Measurements from ENCODE around the gene PLXNA2.

PLXNA2 gene

DNA sequence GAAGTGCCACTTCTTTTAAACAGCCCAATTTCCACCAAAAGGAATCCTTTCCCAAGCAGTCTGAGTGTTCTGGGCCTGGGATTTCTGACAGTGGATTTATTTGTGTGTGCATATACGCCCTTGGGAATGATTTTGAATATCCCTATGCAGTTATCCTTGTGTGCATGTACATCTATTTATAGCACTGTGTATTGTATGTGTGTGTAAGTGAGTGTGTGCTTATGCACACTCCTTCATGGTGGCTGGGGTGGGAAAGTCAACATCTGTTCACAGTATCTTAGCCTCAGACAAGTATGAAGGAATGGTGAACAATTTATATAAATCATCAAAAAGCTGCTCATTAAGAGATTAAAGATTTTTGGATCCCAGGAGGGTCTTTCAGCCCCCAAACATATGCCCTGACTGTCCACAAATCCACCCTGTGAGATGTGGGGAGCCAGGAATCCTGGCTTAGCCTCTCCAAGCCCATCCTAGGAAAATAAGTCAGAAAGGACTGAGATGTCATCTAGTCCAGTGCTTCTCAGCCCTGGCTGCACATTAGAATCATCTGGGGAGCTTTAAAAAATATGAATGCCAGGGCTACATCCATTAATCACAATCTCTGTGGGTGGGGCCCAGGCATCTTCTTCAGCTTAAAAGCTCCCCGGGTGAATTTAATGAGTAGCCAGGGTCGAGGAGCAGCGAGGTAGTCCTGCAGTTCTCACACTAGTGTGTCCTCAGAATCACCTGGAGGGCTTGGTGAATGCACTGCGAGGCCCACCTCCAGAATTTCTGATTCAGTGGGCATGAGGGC, 101.4 kb downstream of the PLXNA2 start:
- no peak for DNase-seq (ENCODE audit: low spot score)

DNA sequence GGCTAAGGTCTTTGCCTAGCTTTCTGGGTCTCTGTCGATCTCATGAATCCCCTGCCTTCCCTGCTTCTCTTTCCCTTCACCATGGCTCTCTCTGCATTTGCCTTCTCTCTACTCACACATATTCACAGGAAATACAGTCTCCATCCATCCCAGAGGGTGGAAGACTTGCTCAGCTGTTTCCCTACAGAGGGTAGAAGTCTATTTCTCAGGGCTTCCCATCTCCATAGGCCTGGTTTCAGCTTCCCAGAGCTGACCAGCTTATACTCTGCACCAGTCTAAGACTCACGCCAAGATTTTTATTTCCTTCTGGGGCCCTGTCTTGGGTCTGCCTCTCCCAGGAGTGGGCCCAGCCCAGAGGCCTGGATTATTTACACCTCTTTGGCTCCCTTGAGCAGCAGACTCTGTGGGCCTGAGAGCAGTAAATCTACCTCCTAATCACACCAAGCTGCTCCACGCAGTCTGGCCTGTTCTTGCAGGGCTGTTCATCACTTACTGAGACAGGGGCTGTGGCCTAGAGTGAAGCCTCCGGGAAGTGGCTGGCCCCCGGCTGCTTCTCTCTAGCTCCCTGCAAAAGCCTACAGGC, 102.5 kb downstream of the PLXNA2 start:
- DNase-seq (ENCODE audit: low spot score): no peak

DNA sequence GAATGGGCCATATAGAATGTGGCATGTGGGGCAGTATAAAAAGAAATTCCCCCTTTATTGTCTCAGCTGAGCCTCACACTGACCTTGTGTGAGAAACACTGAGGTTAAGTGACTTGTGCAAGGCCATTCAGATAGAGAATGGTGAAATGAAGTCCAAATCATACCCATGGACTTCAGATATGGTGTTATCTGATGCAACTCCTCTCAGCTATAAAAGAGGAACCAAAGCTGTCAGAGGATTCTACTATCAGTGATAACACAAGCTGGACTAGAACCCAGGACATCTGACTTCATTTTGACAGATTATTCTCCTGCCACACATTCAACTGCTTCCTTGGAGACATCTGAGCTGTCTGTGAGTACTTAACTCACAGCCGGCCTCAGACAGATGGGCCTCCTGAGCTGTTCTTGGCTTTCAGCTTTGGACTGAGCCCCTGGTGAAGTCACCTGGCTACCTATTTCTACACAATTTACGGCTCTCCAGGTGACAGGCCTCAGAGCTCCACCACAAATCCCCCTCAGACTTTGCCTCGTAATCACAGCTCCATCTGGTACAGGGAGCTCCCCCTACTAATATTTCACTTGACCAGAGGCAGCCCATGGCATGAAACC, 104.6 kb downstream of the PLXNA2 start:
- no peak for DNase-seq (ENCODE audit: low spot score)

DNA sequence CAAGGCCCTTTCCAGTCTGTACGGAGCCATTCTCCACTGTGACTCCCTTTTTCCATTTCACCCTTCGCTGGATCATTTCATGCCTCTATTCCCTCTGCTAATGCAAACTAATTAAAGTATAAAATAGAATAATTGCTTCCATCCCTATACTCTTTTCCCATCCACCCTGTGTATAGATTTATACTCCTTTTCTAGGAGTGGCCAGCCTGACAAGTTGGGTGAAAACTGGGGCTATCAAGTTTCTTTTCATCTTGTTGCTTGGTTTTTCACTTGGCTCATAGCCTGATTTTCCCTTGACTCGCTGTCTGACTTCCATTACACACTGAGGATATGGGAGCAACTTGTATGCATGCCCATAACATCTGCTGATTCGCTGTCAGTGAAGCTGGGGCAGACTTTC, 107.0 kb downstream of the PLXNA2 start:
- peak; percentile 3 for DNase-seq (ENCODE audit: low spot score)

DNA sequence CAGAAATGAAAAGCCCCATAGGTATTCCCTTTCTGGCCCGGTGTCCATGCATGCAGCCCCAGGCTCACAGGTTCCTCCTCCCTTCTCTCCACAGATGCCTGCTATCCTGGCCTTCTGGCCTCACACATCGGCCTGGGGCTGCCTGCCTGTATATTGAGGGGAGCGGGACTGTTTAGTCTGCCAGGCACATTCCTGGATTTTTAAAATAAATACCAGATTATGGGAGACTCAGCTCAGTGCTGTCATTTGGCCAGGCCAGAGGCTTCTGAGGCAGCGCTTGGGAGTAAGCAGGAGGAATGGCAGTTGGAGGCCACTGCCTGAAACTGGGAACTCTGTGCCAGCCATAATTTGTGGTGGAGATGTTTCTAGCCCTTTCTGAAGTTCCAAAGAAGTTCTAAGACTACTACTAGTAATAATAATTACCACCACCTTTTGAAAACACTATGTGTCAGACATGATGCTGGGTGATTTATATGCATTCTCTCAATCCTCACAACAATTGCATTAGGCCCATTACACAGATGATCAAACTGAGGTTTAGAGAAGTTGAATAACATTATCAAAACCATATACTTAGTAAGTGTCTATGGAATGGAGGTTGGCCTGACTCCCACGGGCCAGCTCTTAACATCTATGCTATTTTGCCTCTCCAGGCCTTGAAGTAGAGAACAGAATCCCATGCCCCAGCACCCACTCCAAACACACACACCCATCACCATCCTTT, 107.6 kb downstream of the PLXNA2 start:
- no peak for DNase-seq (ENCODE audit: low spot score)

DNA sequence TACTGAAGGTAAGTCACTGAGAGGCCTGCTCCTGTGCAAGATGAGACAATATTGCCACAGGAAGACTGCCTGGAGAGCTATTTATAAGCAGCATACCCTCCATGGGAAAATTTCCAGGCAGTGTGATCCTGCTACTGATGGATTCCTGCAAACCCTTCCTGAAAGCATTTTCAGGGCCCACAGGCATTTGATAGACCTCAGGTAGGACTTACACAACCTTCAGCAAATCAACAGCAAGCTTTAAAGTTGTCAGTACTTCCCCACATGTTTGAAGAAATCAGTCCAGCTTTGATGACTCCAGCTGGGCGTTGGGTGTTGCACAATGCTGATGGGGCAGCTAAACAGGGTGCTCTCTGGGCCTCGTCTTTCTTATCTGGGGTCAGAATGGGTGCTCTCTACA, 108.8 kb downstream of the PLXNA2 start:
- DNase-seq (ENCODE audit: low spot score): no peak

DNA sequence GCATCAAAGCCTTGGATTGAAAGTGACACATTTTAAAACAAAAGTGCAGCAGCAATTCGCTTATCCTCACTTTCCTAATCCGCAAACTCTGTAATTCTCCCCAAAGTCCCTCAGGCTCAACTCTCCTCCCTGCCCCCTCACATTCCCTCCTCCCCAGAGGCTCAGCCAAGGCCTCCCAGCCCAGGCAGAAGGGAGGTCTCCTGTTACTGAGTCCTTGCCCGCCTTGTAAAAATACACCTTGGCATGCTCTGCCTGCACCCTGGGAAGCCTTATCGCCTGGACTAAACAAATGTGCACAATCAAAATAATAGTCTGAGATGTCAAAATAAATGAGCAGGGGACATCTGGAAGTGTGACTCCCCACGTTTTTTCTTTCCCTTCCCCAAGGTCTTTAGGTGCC, 109.7 kb downstream of the PLXNA2 start:
- no peak for DNase-seq (ENCODE audit: low spot score)

DNA sequence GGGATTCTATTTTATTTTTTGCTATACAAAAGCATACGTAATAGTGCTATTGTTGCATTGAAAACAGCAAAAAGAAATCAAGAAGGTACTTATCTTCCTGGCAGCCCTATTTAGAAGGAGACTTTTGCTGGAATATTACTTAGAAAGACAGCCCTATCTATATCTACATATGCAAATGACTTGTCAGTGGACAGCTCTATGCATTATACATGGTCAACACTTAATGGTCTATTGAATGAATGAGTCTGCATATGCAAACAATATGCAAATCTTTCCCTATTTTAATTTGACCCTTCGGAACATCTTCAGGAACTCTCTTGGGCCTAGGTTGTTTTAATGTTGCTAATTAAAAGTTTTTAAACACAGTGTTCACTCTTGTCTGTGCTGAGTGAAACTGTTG, 110.8 kb downstream of the PLXNA2 start:
- no peak for DNase-seq (ENCODE audit: low spot score)

DNA sequence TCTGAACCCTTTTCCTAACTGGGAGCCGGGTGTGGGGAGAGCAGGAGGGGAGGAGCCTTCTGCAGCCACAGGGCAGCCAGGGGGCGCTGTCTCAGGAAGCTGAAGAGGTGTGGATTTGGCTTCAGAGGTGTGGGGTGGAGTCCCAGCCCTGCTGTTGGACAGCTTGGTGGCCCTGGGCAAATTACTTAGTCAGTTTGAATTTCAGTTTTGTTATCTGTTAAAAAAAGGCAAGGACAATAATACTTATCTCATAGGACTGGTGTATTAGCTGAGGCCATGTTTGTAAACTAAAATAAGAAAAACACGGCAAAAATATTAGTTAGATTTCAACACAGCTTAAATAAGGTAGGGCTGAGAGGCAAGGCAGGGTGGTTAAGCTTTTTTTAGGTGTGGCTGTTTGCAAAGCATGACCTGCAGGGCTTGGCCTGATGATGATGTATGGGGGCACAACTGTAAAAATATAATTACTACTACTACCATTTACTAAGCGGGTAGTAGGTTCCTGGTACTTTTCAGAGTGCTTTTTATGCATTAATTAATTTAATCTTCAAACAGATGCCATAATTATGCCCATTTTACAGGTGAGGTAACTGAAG, 111.8 kb downstream of the PLXNA2 start:
- peak; percentile 52 for DNase-seq (ENCODE audit: low spot score)

DNA sequence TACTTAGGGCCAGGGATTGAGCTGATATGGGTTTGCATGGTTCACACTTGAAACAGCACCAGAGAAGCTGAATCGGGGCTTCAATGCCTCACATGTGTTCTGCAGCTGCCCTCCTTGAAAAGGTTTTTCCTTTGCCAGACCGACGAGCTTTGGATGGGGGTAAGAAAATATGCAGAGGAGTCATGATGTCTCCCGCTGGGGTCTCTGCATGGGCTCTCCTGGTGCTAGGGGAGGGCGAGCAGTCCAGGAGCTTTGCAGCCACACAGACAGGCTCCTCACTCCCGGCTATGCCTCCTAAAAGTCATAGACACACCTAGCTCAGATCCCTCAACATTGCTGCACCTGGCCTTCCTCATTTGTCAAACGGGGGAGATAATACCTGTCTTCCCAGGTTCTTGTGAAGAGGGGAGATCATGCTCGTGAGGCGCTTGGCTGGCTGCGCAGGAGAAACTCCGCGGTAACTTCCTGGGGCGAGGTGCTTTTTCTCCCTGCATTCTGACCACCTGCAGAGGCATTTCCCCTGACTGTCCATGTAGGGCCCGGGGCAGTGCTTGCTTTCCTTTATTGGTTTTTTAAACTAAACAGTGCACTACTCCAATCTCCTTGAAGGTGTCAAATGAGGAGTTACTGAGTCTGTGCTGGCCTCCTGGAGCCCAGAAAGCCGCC, 112.4 kb downstream of the PLXNA2 start:
- no peak for DNase-seq (ENCODE audit: low spot score)

DNA sequence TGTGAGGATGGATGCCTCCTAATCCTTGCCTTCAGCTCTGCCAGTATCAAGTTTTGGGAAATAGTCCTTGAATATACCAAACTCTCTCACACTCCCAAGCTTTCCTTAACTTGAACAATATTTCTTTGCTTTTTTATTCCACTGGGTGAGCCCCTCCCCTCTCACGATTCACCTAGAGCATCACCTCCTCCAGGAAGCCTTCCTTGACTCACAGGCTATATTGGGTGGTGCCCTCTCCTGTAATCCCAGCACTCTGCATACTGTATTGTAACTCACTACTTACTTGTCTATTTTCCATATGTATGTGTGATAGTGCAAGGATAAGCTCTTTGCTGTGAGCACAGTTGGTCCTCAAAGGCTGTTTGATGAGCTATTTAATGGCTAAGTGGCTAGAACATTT, 114.7 kb downstream of the PLXNA2 start:
- no peak for DNase-seq (ENCODE audit: low spot score)

DNA sequence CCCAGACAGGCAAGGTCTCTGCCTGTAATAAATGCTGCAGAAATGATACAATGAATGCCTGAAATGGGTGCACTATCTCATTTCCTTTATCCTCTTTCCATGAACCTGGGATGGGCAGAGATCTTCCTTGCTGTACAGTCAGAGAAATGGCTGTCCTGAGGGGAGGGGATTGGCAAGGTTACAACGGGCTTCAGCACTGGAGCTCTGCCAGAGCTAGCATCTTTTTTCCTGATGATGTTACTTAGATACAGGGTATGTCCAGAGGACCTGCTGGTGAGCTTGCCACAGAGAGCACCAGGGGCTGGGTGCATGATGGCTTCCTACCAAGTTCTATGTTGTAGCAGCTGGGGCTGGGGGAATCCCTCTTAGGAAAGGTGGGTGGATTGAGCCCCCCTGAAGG, 115.1 kb downstream of the PLXNA2 start:
- DNase-seq (ENCODE audit: low spot score): no peak

DNA sequence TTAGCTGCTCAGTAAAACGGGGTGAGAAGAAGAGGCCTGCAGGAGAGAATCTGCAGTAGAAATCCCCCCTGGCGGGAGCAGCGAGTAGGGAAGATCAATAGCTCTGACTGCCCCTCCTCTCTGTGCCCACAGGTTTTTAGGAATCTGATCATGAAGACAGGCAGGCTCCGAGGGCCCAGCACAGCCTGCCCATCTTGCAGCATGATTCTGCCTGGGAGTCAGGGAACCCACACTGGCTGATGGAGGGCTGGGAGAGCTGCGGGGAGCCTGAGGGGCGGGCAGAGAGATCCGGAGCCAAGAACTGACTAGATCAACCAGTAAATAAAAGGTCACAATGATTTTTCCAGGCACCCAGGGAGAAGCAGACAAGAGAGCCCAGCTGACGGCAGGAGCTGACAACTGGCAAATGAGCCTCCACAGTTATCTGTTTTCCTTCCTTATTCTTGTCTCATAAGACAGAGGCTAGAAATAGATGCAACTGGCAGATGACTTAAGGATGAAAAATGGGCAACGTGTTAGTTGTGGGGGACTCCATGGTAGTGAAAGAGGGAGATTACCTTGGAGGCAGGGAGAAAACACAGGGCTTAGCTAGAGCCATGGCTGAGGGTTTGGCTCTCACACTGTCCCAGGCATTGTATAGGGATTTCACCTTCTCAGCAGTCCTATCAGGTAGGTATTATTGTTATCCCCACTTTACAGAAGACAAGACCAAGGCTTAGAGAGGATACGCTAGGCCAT, 116.2 kb downstream of the PLXNA2 start:
- DNase-seq (ENCODE audit: low spot score): no peak

DNA sequence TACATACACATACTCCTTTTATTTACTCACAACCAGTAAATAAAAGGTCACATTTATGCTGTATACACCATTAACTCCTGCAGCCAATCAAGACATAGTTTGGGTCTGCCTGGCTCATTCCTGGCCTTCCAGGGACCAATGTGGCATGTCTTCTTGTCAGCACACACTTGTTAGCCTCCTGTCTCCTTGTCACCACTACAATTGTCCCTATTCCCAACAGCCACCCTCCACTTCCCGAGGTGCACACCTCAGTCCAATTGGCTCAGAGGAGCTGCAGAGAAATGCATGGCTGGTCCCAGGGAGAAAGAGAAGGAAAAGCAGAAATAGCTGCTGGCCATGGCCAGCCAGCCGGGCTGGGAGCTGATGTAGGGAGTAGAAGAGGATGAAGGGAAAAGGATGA, 116.9 kb downstream of the PLXNA2 start:
- no peak for DNase-seq (ENCODE audit: low spot score)

DNA sequence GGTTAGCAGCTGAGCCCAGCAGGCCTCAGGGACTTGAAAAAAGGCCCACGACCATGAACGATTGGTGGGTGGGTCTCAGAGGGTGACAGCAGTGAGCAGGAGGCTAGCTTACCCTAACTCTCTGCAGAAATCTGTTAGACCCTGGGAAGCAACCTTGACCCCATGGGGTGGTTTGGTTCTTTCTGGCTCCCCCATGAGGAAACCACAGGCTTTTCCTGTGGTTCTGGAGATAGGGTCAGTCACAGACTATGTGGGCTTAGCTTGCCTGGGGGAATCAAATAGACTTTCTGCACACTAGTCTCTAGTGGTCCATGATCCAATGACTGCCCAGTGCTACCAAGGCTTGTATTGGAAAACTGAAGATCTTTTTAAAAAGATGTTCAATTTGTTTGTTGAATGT, 118.1 kb downstream of the PLXNA2 start:
- DNase-seq (ENCODE audit: low spot score): no peak

DNA sequence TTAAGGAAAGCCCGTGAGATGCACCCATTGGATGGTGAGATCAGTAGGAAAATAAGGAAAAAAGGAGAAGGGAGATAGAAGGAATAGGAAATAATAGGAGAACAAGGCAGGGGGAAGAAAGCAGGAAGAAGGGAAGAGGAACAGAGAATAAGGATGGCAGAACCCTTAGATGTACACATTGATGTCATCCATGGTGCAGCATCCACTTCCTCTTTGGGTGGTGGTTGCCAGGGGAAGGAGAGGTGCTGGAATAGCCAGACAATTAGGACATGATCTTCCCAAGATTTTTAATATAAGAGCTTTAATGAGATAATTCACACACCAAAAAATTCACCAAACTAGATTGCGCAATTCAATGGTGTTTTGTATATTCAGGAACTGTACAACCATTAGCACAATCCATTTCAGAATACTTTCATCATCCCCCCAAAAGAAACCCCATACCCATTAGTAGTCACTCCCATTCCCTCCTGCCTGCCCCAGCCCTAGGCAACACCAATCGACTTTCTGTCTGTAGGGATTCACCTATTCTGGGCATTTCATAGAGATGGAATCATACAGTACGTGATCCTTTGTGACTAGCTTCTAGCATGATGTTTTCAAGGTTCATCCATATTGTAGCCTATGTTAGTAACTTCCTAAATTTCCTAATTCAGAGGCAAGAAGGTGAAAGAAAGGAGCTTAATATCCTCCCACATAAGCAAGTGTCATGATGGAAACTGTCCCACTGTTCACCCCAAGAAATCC, 121.4 kb downstream of the PLXNA2 start:
- DNase-seq (ENCODE audit: low spot score): no peak

DNA sequence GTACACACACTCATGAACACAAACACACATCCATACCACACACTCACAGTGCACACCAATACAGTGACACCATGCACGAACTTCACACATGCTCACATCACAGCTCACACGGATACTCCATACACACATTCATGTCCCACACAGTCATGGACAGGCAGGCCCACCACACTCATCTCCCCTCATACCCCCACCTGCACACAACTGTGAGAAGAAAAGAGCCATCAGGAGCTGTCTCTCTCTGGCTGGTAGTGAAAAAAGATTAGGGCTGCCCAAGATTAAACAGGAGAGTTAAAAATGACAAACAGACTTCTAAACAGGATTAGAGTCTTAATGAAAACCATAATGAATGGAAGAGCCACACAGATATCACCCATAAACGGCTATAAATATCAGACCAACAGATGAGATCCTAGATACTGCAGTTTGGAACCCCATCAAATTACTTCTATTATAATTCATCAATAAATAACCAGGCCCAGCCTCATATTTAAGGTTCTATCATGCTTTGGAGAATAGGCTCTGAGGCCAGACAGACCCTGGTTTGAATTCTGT, 122.3 kb downstream of the PLXNA2 start:
- DNase-seq (ENCODE audit: low spot score): no peak

DNA sequence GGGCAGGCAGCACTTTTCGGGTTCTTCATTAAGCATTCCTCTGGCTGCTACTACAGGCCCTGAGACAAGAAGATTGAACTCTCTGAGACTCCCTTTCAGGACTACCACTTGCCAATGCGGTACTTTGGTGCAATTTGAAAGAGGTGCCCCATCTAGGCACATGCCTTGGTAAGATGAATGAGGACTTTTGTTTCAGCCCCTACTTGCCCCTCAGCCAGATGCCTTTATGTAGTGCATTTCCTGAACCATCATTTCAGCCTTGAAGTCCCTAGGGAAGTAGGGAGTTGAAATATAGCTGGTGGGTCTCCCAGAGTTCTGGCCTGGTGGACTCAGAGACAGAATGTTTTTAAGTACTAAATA, 123.8 kb downstream of the PLXNA2 start:
- DNase-seq (ENCODE audit: low spot score): no peak

DNA sequence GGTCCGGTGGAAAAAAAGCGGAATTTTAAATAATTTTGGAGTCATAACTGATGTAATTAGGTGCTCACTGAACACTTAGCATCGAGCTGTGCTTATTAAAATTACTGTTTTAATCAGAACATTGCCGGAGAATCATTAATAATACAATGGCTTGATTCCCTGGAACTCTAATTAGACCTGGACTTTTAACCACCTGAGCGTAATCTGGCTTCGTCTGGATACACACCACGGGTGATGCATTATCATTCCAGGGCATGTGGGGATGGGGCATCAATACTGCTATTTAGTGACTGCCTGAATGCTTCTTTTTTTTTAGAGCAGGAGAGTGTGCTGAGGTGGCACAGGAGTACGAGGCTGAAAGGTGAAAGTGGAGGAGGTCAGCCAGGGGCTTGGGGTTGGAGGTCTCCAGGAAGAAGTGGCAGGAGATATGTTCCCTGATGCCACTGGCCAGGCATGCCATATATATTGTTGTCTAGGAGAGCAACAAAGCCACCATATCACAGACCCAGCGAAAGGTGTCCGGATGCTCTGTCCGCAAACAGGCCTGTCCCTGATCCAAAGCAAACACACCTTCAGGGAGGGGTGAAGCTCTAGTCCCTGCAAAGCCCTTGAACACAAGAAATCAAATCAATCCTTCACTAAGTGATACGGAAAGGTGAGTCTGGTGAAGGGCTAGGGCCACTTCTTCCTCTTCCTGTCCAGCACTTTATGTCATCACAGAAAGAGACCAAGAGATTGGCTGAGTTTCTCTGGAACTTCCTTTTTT, 125.2 kb downstream of the PLXNA2 start:
- DNase-seq (ENCODE audit: low spot score): no peak

DNA sequence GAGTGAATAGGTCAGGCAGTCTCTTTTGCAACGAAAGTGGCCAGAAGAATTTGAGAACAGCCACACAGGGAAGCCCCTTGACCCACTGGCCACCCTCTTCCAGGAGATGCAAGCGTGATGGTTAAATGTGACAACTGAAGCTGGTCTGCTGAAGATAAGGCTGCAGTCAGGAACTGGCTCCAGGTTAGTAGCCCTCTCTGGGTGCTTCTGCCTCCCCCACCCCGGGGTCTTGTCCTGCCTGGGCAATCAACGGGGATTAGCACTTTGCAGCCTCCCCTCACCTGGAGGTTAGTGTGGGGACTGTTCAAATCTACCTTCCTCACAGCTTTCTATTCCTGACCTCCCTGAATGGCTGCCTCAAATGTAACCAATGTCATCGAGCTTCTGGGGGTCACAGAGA, 125.9 kb downstream of the PLXNA2 start:
- DNase-seq (ENCODE audit: low spot score): no peak

All from RKO (cell line).